GM19455 (cell line): ENCODE results near the gene RAB40B.
"Not testable (repeated sequence)": the region's sequence is repeated elsewhere in the genome, so short reads cannot be mapped to it uniquely, and the experiment has no call there.

Source experiments
- ATAC-seq: cut with Tn5 transposase; IDR thresholded peaks from one replicate; pipeline ENCODE4 v1.9.1; 2021; ENCODE audit not compliant: unreplicated experiment

RAB40B gene

GRCh38 chr17:82668631-82669099 is 29.8 kb downstream of the RAB40B start:
- ATAC-seq = no peak

GRCh38 chr17:82668024-82668630 is 30.4 kb downstream of the RAB40B start:
- no peak for ATAC-seq

GRCh38 chr17:82667668-82668000 is 30.9 kb downstream of the RAB40B start:
- no peak for ATAC-seq

DNA sequence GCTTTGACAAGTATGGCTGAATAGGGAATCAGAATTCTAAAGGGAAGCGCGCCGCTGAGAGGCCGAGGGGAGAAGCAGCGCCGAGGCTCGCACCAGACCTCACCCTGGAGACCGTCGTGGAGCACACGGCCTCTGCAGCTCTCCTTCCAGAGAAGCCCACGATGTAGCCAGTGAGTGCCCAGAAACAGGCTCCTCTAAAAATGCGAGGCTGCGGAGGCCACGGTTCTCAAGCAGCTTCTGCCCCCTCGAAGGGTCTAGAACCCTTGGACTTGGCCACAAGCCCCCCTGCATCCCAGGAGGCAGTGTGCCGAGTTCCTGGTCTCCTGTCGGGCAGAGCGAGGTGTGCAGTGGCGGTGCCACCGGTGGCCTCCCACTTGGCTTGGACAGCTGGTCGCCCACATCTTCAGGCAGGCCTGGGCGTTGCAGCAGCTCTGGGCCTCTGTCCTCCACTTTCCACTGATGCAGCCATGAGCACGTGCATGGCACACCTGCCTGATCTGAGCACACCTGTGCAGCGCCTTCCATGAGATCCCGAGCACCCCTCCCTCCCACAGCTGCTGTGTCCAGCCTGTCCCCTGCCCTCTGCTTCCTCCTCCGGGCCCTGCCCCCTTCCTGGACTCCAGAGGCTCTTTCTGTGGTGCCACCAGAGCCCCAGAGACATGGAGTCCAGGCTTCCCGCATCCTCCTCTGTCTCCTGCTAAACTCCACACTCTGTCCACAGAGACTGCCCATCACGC is 31.4 kb downstream of the RAB40B start:
- ATAC-seq = no peak

- no peak for ATAC-seq
Measured at GRCh38 chr17:82665891-82666290, 32.6 kb downstream of the RAB40B start.

DNA sequence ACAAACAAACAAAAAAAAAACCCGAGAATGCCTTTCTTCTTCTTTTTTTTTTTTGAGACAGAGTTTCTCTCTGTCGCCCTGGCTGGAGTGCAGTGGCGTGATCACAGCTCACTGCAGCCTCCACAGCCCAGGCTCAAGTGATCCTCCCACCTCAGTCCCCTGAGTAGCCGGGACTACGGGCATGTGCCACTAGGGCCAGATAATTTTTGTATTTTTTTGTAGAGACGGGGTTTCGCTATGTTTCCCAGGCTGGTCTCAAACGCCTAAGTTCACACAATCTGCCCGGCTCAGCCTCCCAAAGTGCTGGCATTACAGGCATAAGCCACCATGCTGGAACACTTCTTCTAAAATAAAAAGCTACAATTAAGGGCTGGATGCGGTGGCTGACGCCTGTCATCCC is 33.3 kb downstream of the RAB40B start:
- no peak for ATAC-seq

- ATAC-seq = no peak
Measured at GRCh38 chr17:82664701-82665182, 33.8 kb downstream of the RAB40B start.

DNA sequence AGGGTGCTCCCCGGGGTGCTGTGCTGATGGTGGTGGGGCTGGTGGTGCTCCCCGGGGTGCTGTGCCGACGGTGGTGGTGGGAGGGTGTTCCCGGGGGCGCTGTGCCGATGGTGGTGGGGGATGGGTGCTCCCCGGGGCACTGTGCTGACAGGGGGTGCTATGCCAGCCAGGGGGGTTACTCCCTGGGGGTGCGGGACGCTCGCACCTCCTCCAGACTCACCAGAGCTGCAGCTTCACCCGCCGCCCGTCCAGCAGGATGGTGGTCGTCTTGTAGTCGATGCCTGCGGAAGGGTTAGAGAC is 34.3 kb downstream of the RAB40B start:
- no peak for ATAC-seq

GRCh38 chr17:82663381-82664275 is 34.9 kb downstream of the RAB40B start:
- ATAC-seq = no peak

- ATAC-seq = no peak
Measured at GRCh38 chr17:82662711-82663261, 35.7 kb downstream of the RAB40B start.

DNA sequence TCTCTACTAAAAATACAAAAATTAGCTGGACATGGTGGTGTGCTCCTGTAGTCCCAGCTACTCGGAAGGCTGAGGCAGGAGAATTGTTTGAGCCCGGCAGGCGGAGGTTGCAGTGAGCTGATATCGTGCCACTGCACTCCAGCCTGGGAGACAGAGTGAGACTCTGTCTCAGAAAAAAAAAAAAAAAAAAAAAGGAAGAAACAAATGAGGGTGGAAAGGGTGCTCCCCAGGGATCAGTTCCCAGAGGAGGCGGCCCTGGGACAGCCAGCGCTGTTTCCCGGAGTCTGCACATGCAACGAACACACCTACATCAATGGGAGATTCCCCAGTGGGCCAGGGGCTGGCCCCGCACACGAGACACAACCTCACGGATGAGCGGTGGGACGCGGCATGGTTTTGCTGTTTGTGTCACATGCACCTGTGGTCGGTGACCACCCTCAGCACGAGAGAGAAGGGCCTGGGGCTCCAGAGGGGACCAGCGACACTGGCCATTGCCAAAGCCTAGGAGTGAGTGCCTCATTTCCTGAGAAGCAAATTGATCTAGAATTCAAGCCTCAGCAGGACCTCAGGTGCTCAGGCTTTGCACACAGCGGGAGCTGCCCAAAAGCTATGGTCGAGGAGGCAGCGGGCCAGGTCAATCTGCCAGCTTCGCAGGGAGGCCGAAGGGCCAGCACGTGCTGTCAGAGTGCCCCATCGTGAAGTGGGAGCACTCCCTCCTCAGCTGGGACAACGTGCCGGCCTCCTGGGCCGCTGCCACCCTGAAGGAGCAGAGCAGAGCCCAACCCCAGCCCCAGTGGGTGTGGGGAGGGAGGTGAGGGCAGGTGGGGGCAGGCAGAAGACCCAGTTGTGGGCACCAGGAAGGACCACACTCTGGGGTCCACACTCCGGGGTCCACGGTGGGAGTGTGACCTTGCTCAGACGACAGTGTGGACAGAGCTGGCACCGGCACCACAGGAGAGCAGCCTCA is 36.5 kb downstream of the RAB40B start:
- ATAC-seq = no peak

DNA sequence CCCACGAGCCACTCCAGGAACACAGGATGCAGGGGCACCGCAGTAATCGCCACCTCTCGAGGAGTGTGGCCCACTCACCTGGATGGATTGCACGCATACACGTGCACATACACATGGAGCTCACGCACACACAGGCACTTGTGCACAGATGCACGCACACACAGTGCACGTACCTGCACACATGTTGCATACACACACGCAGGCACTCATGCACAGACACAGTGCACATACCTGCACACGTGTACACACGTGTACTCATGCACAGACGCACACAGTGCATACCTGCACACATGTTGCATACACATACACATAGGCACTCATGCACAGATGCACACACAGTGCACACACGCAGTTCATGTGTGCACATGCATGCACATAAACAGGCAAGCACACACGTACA is 38.6 kb downstream of the RAB40B start:
- no peak for ATAC-seq

DNA sequence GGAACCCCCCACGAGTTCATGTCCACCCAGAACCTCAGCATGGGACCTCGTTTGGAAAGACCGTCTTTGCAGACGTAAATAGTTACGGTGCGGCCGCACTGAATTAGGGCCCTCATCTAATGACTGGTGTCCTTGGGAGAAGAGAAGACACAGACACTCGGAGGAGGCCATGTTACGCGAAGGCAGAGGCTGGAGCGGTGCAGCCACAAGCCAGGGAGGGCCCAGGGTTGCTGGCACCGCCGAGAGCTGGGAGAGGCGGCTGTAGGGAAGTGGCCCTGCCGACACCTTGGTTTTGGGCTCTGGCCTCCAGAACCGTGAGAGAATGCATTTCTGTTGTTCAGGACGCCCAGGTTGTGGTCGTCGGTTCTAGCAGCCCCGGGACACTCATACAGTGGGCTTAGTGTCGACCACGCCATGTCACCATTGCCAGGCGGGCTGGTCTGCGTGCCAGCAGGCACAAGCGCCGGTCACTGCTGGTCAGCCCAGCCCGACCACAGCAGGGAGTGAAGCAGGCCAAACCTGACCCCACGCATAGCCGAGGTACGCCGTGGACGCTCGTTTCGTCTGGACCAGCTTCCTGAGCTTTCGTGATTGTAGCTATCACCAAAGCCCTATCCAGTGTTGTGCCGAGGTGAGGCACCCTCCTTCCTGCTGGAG is 39.6 kb downstream of the RAB40B start:
- no peak for ATAC-seq

DNA sequence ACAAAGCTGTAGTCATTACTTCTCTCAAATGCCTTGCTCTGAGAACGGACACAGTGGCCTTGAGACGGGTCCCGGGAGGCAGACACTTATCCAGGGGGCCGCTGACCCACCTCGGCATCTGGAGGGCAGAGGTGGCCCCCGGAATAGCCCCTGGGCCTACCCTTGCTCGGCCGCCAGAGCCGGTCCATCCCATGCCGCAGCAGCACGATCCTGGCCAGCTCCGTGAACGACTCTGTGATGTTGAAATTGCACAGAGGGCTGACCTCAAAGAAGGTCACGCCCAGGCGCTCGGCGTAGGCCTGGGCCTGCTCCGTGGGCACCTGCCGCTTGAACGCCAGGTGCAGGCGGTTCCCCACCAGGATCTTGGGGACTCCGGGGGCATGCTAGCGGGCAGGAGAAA is 40.2 kb downstream of the RAB40B start:
- ATAC-seq = no peak

- ATAC-seq = no peak
Measured at GRCh38 chr17:82657926-82658325, 40.6 kb downstream of the RAB40B start.

DNA sequence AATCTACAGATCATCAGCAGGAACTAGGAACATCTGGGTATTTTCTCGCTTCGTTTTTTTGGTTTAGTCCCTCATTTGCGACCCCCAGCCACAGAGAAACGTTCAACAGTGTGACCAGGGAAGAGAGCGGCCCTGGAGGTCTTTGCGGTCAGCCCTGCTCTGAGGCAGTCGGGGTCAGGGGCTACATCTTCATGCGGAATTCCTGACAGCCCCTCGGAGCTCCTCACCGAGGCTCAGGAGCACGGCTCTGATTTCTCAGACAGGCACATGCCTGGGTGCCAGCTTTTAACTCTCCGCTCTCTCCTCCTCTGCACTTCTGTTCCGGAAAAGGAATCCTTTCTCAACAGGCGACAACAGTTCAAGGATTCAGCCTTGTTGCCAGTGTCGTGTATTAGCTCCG is 42.2 kb downstream of the RAB40B start:
- no peak for ATAC-seq

- no peak for ATAC-seq
Measured at GRCh38 chr17:82655523-82655922, 43.0 kb downstream of the RAB40B start.

GRCh38 chr17:82655038-82655479 is 43.4 kb downstream of the RAB40B start:
- no peak for ATAC-seq

DNA sequence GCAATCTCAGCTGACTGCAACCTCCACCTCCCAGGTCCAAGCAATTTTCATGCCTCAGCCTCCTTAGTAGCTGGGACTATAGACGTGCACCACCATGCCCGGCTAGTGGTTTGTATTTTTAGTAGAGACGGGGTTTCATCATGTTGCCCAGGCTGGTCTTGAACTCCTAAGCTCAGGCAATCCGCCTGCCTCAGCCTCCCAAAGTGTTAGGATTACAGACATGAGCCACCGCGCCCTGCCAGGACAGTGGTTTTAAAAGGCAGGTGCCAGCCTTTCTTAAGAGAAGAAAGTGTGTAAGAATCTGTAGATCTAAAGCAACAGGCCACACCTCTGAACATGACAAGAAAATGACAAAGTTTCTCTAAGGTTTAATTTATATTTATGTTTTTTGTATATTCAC is 43.9 kb downstream of the RAB40B start:
- not testable (repeated sequence) for ATAC-seq
